Measurements from ENCODE around the gene CCDC93.

The CCDC93 gene

DNA sequence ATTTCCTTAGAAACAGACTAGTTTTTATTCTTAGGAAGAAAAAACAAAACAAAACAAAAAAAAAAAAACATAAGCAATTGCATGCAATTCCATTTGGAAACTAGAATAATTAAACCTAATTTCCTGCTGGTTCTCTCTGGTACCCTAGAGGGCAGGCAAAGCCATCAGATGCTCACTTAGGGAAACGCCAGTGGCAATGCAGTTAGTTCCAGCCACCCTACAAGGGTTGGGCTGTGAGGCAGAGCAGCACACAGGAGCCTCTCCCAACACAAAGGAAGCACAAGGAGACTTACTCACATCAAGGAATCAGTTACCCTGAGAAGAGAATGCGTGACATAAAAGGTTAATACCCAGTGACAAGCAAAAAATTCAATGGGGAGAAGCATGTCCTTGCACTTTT is 28.8 kb downstream of the CCDC93 start:
- no peak for DNase-seq

DNA sequence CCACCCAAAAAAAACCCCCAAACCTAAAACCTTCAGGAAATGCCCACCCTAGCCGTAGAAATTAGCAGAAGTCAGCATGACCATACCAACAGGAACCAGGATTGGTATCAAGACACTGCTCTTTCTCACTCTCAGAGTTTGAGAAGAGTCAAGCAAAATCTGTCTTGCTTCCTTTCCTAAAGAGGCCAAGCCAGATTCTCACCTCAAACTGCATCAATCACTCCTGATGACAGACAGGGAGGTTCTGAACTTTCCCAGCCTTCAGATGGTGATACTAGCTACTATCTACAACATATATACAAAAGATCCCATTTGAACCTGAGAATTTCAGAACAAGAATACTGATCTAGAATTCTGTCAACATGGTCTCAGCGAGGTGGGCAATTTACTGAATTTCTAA is 29.7 kb downstream of the CCDC93 start:
- no peak for DNase-seq

DNA sequence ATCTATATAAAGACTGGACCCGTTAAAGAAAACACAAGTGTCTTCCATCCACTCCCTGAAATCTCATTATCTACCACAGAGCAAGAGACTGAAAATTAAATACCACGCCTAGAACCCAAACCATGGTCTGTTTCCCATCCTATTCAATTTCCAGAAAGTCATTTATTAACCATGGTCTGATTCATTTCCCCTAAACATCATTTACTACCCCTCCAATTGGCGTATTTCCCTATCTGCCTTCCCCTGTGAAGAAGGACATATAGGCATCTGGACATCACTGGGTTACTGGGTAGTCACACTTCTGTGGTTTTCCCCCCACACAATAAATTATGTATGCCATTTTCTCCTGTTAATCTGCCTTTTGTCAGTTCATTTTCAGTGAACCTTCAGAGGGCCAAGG is 30.8 kb downstream of the CCDC93 start:
- no peak for DNase-seq

DNA sequence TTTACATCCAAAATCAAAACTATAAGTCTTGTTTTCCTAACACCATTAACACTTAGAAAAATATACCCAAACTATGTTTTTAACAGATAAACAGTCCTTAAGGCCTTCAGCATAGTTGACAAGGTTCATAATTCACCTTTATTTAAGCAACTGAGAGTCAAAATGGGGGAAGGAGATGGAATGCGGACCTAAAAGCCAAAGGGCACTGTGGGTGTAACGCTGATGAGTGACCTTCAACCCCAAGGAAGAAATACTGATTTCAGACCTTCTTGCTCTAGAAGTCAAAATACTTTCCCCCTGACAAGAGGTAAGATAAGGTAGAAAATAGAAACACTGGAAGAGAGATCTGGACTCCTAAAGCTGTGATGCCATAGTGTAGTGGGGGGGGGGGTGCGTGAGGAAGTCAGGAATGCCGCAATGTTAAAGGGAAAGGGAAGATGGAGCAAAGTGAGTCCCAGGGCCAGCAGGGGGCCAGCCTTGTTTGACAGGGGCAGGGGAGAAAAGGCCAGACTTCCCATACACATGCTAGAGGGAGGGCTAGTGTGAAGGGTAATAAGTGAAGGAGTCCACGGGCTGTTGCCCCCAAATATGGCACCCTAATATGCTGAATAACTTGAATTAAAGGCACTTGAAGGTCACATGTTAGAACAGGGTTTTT is 31.4 kb downstream of the CCDC93 start:
- DNase-seq = no peak

DNA sequence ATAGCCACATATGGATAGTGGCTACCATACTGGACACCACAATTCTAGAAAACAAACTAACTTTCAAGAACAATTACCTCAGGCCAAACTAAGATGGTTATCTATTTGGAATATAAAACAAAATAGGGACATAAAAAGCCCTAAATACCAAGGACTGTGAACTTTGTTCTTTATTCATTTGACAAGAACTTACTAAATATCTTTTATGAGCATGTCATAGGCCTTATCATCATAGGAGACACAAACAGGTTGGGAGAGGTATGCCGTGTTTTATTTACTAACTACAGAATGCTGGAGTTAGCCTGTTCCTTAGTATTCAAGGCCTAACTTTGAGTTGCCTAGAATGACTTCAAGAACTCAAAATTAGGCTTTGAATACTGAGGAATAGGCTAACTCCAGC is 32.1 kb downstream of the CCDC93 start:
- DNase-seq = no peak

DNA sequence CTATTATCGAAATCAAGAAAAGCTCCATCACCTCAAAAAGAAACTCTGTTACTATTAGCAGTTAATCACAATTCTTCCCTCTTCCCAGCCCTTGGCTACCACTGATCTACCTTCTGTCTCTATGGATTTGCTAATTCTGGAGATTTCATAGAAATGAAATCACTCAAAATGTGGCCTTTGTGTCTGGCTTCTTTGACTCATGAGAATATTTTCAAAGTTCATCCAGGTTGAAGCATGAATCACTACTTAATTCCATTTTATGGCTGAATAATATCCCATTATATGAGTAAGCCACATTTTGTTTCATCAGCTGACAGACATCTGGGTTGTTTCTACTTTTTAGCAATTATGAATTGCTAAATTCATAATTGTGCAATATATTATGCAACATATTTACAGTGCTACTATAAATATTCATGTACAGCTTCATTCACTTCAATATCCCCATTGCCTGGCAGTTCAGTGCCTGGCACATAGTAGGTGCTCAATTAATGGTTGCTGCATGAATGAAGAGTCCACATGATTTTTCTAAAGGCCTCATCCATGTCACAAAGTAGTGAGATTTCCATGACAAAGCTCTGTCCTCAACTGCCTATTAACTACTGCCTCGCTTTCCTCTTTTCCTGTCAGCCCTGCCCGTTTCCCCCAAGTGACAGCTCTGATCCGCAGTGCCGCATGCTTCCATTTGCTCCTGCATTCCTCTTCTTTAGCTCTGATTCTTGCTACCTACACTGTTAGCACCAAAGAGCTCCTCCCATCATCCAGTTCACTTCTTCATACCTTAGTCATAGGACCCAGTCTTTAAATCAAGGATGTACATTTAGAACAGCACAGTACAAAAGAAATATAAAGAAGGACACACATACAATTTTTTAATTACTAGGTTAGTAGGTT is 32.8 kb downstream of the CCDC93 start:
- no peak for DNase-seq

DNA sequence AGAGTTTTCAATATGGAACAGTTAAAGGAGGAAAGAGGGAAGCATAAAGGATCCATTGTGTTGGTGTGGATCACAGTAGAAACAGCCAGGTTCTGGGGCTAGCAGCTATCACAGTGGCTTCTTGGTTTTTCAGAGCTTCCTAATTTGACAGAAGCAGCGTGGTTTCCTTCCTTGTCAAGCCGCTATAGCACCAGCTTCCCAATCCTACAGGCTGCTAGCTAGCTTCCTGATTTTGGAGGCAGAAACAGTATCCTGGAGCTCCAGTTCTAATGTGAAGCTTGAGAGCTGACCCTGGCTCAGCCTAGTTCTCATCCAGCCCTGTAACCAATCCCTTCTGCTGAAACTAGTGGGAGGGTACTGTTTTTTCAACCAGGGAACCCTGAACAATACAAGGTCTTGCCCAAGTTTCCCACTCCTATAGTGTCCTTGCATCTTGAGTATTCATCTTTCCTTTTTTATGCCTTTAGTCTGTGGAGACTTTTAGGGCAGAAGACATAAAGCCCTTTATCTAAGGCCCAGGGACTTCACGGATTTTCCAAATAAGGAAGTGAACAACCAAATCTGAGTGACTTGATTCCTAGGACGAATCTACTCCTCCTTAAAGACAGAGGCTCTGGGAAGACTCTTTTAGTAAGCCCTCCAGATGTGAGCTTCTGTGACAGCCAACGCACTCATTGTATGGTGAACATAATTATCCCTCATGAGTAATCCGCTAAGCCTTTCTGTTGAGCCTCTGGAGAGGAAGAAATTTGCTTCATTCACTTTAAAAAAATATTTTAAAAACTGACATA is 33.8 kb downstream of the CCDC93 start:
- no peak for DNase-seq

DNA sequence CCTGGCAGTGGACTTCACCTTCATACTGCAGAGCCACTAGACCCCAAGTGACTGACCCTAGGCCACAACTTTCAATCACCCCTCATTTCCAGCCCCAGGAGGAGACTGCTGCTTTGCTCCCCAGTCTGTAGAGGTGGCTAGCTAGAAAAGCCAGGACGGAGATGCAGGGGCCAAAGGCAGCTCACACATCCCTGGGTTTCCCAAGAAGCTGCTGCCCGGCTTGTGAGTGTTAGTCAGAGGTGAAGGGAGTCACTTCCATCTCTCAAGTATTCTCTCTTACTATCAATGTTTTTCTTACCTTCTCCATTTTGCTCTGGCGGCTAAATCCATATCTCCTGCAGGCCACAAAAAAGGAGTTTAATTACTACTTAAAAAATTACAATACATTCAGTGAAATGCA is 36.2 kb downstream of the CCDC93 start:
- no peak for DNase-seq

DNA sequence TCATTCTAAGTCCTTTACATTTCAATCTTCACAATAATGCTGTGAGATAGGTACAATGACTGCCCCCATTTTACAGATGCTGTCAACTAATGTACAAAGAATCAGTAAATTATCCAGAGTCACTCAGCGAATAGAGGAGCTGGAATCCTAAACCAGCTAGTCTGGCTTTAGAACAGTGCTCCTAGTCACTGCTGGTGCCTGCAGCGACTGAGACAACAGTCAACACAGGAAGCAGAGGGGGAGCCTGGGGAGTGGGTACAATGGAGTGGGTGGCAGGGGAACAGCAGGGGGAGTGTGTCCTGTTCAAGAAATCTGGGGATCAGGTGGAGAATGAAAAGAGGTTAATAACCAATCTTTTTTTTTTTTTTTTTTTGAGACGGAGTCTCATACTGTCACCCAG is 37.3 kb downstream of the CCDC93 start:
- no peak for DNase-seq

DNA sequence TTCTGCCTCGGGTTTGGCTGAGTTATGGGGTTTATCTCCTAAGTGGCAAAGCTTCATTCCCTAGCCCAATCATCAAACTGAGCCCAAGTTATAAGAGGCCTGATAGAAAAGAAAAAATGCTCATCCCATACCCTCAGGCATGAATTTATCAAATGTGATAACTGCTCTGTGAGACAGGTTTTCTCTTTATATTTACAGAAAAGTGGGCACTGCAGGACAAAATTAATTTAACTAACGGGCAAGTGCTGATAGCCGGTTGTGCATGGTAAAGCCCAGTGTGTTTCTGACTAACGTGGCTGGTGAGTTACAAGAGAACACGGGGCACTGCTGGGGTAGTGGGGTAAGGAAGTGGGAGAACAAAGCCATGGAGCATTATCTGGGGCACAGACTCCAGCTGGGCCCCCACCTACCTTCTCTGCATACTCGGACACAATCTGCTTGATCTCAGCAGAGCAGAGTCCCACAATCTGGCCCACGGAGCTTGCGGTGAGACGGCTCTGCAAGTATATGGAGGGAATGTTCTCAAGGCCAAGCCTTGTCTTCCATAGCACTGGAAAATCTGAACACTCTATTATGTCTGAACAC is 40.3 kb downstream of the CCDC93 start:
- no peak for DNase-seq

DNA sequence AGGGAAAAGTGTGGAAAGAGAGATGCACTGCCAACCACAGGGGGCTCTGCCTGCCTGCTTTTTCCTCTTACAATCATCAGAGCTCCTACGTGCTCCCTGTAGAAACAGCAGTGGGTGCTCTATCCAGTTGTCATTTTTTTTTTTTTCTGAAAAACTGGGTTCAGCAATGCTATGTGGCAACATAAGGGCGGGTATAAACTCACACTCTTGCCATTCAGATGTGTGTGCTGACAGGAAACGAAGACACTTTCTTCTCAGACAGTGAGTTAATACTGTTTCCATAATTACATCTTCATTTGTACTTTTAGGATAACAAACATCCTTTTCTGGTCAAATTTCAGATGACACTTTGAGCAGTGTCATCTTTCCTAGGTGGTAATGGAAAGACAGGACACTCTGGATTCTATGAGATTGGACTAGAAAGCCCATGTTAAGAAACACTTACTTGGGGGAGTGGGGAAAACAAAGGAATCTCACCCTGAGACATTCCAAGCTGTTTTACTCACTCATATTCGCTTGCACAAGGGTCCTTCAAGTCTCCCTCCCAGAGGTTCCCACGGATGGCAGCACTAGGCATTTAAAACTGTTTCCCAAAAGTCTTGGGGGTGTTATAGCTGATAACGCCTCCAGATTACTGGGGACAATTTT is 41.3 kb downstream of the CCDC93 start:
- DNase-seq = no peak

DNA sequence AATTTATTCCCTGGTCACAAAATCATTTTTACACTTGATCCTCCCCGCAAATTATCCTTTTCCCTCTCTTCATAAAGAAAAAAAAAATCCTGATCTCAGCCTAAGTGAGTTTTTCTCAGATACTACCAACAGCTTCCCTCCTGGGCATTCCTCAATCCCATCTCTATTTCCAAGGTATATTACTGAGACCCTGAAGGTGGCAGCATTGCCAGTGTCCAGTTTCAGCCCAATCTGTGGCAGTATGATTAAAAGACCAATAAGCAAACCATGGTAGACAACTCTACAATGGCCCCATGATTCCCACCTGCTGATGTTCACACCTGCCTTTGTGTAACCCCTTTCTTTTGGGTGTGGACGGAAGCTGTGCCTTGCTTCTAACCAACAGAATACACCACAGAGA is 45.1 kb downstream of the CCDC93 start:
- DNase-seq = no peak

DNA sequence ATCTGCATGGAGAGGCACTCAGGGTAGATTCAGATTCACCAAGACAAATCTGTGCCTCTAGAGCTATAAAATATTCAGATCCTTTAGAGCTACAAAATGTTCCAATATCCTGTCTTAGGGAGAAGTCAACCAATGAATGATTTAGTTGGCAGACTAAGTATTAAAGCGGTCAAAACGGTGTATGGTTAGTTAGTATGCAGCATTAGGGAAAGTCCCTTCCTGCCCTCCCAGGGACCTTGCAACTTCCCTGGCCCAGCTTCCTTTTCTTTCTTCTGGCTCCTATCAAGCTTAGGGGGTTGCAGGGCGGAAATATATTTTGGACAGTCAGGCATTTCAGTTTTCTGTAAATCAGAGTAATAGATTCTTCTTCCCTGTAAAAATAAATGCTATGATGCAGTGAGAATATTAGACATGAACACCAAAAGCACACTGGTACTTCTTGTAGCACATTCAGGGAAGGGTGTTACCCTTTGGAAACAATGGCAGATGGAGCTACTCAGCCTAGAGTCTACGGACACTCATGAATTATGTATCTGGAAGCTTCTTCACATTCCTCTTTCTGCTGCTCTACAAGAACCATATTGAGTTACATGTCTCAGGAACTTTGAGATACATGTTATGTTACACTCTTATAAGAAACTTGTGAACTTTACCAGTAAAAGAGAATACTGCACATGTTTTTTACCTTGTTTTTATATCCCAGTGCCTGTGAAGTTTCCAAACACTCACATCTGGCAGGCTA is 45.7 kb downstream of the CCDC93 start:
- no peak for DNase-seq

DNA sequence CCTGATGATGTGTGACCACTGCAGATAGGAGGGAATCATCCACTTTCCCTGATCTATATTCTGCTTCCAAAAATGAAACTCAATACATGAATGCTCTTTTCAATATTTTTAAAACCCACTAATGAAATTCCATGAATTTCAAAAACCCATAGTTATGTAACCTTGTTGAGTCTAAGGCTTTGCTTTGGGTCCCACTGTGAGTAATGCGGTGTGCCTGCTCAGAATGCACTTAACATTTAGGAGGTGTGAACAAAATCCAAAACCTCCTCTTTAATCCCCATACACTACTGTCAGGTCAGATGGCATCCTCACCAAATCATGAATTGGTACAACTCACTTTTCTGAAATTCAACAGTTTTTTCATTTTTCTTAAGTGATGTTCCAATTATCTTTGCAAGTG is 50.4 kb downstream of the CCDC93 start:
- no peak for DNase-seq

DNA sequence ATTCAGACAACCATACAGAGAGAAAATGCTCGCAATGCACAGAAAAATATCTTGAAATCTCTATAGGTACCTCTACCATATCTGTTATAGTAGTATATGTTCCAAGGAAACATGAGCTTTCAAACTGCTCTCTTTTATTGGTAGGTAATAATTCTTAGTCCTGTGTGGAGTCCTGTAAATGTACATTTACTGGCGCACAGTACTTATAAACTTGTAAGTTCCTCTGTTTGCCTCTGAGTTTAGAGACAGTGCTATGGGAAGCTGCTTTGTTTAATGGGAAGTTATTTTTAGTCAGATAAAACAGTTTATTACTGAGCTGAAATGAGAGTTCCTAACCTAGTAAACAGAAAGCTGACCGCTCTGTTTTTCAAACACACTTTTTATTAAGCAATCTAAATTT is 52.7 kb downstream of the CCDC93 start:
- no peak for DNase-seq

DNA sequence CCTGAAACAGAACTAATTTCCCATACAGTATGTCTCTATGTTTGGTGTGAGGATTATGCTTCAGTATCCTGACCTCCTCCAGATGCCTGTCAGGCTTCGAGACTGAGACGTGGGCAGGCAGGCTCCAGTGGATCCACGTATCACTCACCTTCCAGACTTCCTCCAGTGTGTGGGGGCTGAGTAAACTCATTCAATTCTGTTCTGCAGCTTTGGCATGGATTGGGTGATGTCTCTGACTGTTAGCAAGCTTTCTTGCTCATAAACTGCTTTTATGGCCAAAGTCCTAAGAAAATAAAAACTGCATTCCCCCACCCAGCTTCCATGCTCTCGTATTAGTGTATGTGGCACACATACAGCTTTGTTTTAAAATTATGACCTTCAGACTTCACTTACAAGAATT is 53.6 kb downstream of the CCDC93 start:
- no peak for DNase-seq

DNA sequence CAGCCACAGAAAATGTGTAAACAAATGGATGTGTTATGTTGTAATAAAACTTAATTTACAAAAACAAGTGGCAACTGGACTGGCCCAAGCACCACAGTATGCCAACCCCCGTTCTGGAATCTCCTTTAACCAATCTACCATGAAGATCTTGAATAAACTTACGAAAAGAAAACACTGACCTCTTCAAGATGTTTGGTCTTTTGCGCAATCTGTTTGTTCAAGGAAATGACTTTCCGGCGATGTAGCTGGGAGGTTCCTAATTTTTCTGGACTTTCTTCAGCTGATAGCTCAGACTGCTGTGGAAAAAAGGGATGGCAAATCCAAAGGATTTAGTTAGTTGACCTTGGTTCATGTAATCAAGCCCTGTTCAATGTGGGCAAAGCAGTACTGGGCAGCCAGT is 55.7 kb downstream of the CCDC93 start:
- DNase-seq = no peak

DNA sequence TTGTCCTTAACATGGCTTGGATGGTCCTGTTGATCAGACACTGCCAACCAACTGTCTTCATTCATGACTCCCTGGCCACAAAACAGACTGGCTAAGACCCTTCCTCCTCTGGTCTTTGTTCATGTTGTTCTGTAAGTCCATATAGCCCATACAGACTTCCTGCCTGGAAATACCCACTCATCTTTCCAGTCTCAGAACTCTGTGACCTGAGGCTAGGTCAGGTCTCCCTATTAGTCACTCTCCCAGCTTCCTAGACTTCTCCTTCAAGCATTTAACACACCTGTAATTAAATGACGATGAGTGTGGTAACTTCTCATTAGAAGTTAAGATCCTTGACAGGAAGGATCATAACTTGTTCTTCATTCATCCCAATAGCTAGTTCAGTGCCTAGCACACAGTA is 56.3 kb downstream of the CCDC93 start:
- no peak for DNase-seq

DNA sequence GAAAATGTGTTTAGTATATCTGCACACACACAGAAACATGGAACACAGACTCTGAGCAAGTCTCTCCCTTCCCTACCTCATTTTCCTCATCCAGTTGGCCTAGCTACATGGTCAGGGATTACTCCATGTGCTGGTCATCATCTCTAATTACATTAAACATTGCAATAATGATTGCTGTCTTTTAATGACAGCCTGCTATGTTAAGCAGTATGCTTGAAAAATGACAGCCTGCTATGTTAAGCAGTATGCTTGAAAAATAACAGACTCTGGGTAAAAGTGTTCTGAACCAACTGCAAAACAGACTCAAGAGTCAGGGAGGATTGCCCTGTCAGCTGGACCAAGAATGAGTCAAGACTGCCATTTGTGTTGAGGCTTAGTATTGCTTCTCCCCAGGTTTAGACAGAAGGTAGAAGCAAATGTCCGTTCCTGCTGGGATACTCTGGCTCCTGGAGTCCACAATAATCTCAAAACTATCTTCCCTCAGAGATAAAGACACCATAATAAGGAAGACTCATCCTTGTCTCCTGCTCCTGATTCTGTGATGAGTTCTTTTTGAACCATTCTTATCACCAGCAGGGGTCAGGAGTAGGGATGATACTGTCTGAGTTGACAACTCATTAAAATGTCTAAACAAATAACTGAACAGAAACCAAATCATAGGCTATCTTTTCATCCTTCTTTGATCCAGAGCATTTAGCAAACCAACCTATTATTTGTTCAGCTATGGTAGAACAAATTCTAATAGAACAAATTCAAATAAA is 57.7 kb downstream of the CCDC93 start:
- no peak for DNase-seq

DNA sequence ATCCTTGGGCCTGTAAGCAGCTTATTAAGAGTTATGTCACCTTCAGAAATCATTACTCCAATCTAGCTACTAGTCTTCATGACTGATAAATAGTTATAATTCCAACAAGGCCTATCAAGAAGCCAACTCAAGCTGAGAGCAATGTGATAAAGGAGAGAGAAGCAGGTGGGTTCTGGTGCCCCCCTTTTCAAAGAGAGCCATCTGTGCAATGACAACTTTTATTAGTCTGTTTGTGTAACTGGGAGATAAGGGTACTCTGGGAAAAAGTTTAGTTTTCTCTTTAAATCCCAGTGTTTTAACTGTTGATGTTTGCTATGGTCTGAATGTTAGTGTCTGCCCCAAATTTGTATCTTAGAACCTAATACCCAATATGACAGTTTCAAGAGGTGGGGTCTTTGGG is 60.6 kb downstream of the CCDC93 start:
- no peak for DNase-seq

DNA sequence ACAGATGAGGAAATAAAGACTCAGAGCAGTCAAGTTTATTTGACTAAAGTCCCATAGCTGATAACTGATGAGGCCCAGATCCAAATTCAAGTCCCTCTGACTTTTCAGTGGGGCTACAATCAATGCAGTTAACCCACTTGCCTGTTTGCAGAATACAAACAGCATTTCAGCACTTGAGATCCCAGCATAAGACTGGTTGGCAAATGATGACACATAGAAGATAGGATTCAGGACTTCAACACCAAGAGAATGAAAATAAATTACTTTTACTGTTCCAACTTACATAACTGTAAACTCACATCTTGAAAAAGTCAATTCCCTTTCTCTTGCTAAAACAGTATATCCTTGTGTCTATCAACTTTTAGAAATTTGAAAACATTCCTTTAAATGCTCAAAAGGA is 61.2 kb downstream of the CCDC93 start:
- no peak for DNase-seq

All from T-helper 9 cell (primary cell).